H1 (cell line): ENCODE results near the gene ASCL5. TPM values are rescaled to one million over a fixed set of nuclear protein-coding genes. Genes with fewer than 3 reads are reported as not detected.

Experiments used
- EP300 ChIP-seq, 2 experiments: IDR thresholded peaks; 1 replicate in 1 of 2; 2 replicates in 1 of 2; pipeline ENCODE4 v1.6.1; 2011 to 2012; ENCODE audit warnings: low read depth in 2 of 2, low read length in 2 of 2, mild to moderate bottlenecking in 2 of 2, borderline replicate concordance in 1 of 2, inconsistent platforms in 1 of 2, moderate library complexity in 1 of 2
- JUND ChIP-seq: IDR thresholded peaks from 2 replicates; pipeline ENCODE4 v1.6.1; 2011; ENCODE audit warnings: mild to moderate bottlenecking, improper control_type of control experiment, low read length
- polyA plus RNA-seq, 7 experiments: library from polyadenylated mRNA; depleted of rRNA in 3 of 7; stranded (reverse) in 5 of 7; unstranded in 2 of 7; fragments of >200 nt in 5 of 7; fragments of 200-250 nt in 2 of 7; gene quantifications; 1 replicate in 5 of 7; 2 replicates in 1 of 7; 4 replicates in 1 of 7; pipeline versions ENCODE4 v1.2.1 to v1.2.3, GENCODE V29; 2011 to 2013; ENCODE audit warnings: missing spikeins in 2 of 7, mixed read lengths in 2 of 7
- total RNA-seq: library from RNA; stranded (reverse); fragmentation: NEBNext Ultra II Directional; extraction: Animal tissue kit (Norgen Biotek cat#: 25700); gene quantifications from 2 replicates; pipeline ENCODE4 v1.2.1, GENCODE V29; 2021

Gene ASCL5
- total and polyA plus RNA-seq, 2 of the 8 experiments (the other 6 are each of a cell fraction or from before 2014, with no cell fraction given): 0.29 to 0.41 TPM

DNA sequence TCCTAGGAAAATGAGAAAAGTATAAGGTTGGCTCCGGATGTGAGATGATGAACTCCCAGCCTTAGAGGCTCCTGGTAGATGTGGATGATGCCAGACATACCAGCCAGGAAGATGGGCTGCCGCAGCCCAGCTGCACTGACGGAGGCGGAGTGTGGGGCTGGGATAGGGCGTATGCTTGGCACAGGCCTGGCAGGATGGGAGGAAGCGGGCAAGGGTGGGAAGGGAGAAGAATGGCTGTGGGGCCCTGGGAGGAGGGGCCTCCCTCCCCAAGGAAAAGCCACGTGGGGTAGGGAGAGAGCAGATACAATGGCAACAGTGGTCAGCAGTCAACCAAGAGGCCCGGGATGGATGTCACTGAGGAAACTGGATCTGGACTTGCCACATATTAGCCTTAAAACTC, 62.2 kb downstream of the ASCL5 start (continued):
- no peak for TF ChIP-seq EP300 (IDR thresholded peaks at IDR 0.05; ENCODE audit: borderline replicate concordance in 1 of 2, low read depth in 2 of 2, low read length in 2 of 2)
- TF ChIP-seq JUND: no peak

Other genes with a start within 250 kb of the ASCL5 start
- gene INAVA, start 232.3 kb downstream of the ASCL5 start, total RNA-seq: 43.4 and 46.8 TPM in 2 replicates
- gene INAVA, start 232.3 kb downstream of the ASCL5 start, polyA plus RNA-seq (2011; rRNA removed): 49.3 and 77.0 TPM in 2 replicates
- gene KIF21B, start 103.5 kb downstream of the ASCL5 start, total RNA-seq: 26.5 and 27.2 TPM in 2 replicates
- 10.8 and 20.1 TPM in 2 replicates for gene KIF21B, start 103.5 kb downstream of the ASCL5 start, polyA plus RNA-seq (2011; rRNA removed)
- not detected in 2 replicates for gene CACNA1S, start 14.8 kb downstream of the ASCL5 start, total RNA-seq
- gene CACNA1S, start 14.8 kb downstream of the ASCL5 start, polyA plus RNA-seq (2011; rRNA removed): 0.06 and 0.08 TPM in 2 replicates
- gene TMEM9, start 27.3 kb upstream of the ASCL5 start, total RNA-seq: 79.9 and 83.2 TPM in 2 replicates
- gene TMEM9, start 27.3 kb upstream of the ASCL5 start, polyA plus RNA-seq (2011; rRNA removed): 181 and 202 TPM in 2 replicates
- not detected in 2 replicates for gene IGFN1, start 63.6 kb upstream of the ASCL5 start, total RNA-seq
- not detected in 2 replicates for gene IGFN1, start 63.6 kb upstream of the ASCL5 start, polyA plus RNA-seq (2011; rRNA removed)
- gene PKP1, start 156.3 kb upstream of the ASCL5 start, total RNA-seq: 0.88 and 0.95 TPM in 2 replicates
- gene PKP1, start 156.3 kb upstream of the ASCL5 start, polyA plus RNA-seq (2011; rRNA removed): 0.21 and 0.66 TPM in 2 replicates